HepG2 (cell line): ENCODE data around the gene SEPTIN10. TPM values are rescaled to one million over a fixed set of nuclear protein-coding genes. Genes with fewer than 3 reads are reported as not detected.

Experiments
- GMEB1 ChIP-seq: sonication (generic); formaldehyde crosslinking; IDR thresholded peaks from 2 replicates; pipeline ENCODE4 v1.5.1; 2020; ENCODE audit warnings: missing genetic modification reagents, mild to moderate bottlenecking, borderline replicate concordance
- HDAC6 ChIP-seq: fragments of 200-600 bp; sonication (generic); IDR thresholded peaks from 2 replicates; pipeline ENCODE4 v1.7.0; 2017; ENCODE audit warnings: mild to moderate bottlenecking, antibody characterized with exemption, low read length, low read depth
- HES4 ChIP-seq: sonication (generic); formaldehyde crosslinking; IDR thresholded peaks from 2 replicates; pipeline ENCODE4 v1.9.0; 2021; ENCODE audit warnings: mild to moderate bottlenecking, missing genetic modification reagents, borderline replicate concordance
- HHEX ChIP-seq: IDR thresholded peaks from 2 replicates; pipeline ENCODE4 v1.6.1; 2016; ENCODE audit warnings: control low read depth
- KAT2B ChIP-seq: fragments of 150-350 bp; IDR thresholded peaks from 2 replicates; pipeline ENCODE4 v1.6.1; 2014; ENCODE audit warnings: low read depth, low read length, borderline replicate concordance
- KDM3A ChIP-seq: IDR thresholded peaks from 2 replicates; pipeline ENCODE4 v1.6.1; 2018; ENCODE audit warnings: low read depth, missing compliant biosample characterization
- PAXIP1 ChIP-seq: sonication (generic); formaldehyde crosslinking; conservative IDR thresholded peaks from 2 replicates; pipeline ENCODE4 v1.4.0; 2020; ENCODE audit warnings: mild to moderate bottlenecking, missing genetic modification reagents, moderate library complexity
- PHF8 ChIP-seq: sonication (generic); formaldehyde crosslinking; IDR thresholded peaks from 2 replicates; pipeline ENCODE4 v1.5.0; 2020; ENCODE audit warnings: missing genetic modification reagents
- SMYD3 ChIP-seq: sonication (generic); formaldehyde crosslinking; IDR thresholded peaks from 2 replicates; pipeline ENCODE4 v1.8.1; 2023; ENCODE audit warnings: mild to moderate bottlenecking, missing genetic modification reagents
- THRA ChIP-seq: sonication (generic); formaldehyde crosslinking; IDR thresholded peaks from 2 replicates; pipeline ENCODE4 v1.4.0; 2020; ENCODE audit warnings: missing genetic modification reagents, borderline replicate concordance
- TRIM22 ChIP-seq: fragments of 450-650 bp; IDR thresholded peaks from 2 replicates; pipeline ENCODE4 v1.6.1; 2017
- ZBTB10 ChIP-seq: sonication (generic); formaldehyde crosslinking; IDR thresholded peaks from 2 replicates; pipeline ENCODE4 v1.4.0; 2020; ENCODE audit warnings: missing genetic modification reagents, borderline replicate concordance
- ZNF124 ChIP-seq: sonication (generic); formaldehyde crosslinking; IDR thresholded peaks from 2 replicates; pipeline ENCODE4 v1.4.0; 2020; ENCODE audit warnings: missing genetic modification reagents
- ZNF18 ChIP-seq: sonication (generic); formaldehyde crosslinking; IDR thresholded peaks from 2 replicates; pipeline ENCODE4 v1.8.0; 2022; ENCODE audit warnings: mild to moderate bottlenecking, missing genetic modification reagents; ENCODE audit not compliant: insufficient replicate concordance
- ZNF878 ChIP-seq: sonication (generic); formaldehyde crosslinking; IDR thresholded peaks from 2 replicates; pipeline ENCODE4 v1.8.1; 2023; ENCODE audit warnings: mild to moderate bottlenecking, missing genetic modification reagents, moderate library complexity
- polyA plus RNA-seq, 8 experiments: library from polyadenylated mRNA; depleted of rRNA in 3 of 8; stranded (reverse) in 7 of 8; unstranded in 1 of 8; fragments of >200 nt; fragmentation: Illumina TruSeq in 4 of 8; extraction: Trizol in 4 of 8; gene quantifications; 2 replicates each; pipeline versions ENCODE4 v1.2.1 to v1.2.3, GENCODE V29; 2011 to 2016; ENCODE audit warnings: low read depth in 4 of 8, missing spikeins in 1 of 8, mixed read lengths in 1 of 8; ENCODE audit not compliant: insufficient read depth in 1 of 8
- total RNA-seq, 5 experiments: library from RNA; depleted of rRNA; stranded (reverse); fragments of >200 nt; fragmentation: Illumina TruSeq; extraction: Trizol; gene quantifications; 2 replicates each; pipeline ENCODE4 v1.2.3, GENCODE V29; 2016; ENCODE audit warnings: low read depth in 1 of 5

Gene SEPTIN10
- total and polyA plus RNA-seq, 2 of the 13 experiments (the other 11 are each of a cell fraction or from before 2014, with no cell fraction given): 45.8 to 67.5 TPM

- no peak for TF ChIP-seq ZBTB10 (CRISPR knock-in tag)
- no peak for TF ChIP-seq TRIM22
- peak; percentile 87 for TF ChIP-seq PAXIP1 (CRISPR knock-in tag)
- TF ChIP-seq GMEB1 (CRISPR knock-in tag): no peak
- 0 out of 2 replicates have a peak, but pooled peaks have one; percentile 24 for TF ChIP-seq PHF8 (CRISPR knock-in tag)
- TF ChIP-seq KAT2B: no peak
- TF ChIP-seq THRA (CRISPR knock-in tag): no peak
- no peak for TF ChIP-seq HHEX (CRISPR knock-in tag)
- TF ChIP-seq ZNF124 (CRISPR knock-in tag): peak; percentile 61; the same call in 1 of the 2 replicates
- TF ChIP-seq ZNF878 (CRISPR knock-in tag): no peak; the same call in 1 of the 2 replicates
- TF ChIP-seq HDAC6: no peak
- TF ChIP-seq SMYD3 (CRISPR knock-in tag): no peak
- no peak for TF ChIP-seq KDM3A
- TF ChIP-seq ZNF18 (CRISPR knock-in tag): peak; percentile 51
- TF ChIP-seq HES4: no peak
Observed at GRCh38 chr2:109637749-109638570, 24.2 kb upstream of the SEPTIN10 start (continued).
